IMR-90 (cell line): Measurements from ENCODE around the gene MAGI1. TPM values are rescaled to one million over a fixed set of nuclear protein-coding genes. Genes with fewer than 3 reads are reported as not detected.

ENCODE experiments used
- ATAC-seq: fragments of 200-7000 bp; cut with Tn5 transposase; 2 replicates; pipeline ENCODE4 v1.9.1; 2020; ENCODE audit warnings: low read depth, mild to moderate bottlenecking, moderate library complexity
- BruUV-seq: library from RNA; stranded (reverse); fragments of 400-500 nt; replicated peaks from 2 replicates; lab custom pipeline; 2021; lab: Mats Ljungman, UMichigan
- CTCF ChIA-PET: fragments of 300-600 bp; formaldehyde crosslinking; extraction: SDS; loops from one replicate; lab custom pipeline; 2021; ENCODE audit warnings: antibody characterized with exemption; lab: Yijun Ruan, JAX
- POLR2A ChIA-PET: fragments of 300-600 bp; sonication (Branson Sonifier 250); formaldehyde crosslinking; loops from one replicate; lab custom pipeline; 2022; ENCODE audit warnings: antibody characterized with exemption; ENCODE audit not compliant: unreplicated experiment; lab: Charles Lee
- DNase-seq: peaks from one replicate; pipeline ENCODE4 v3.0.0; 2013
- H2AFZ ChIP-seq: replicated peaks from 2 replicates; pipeline ENCODE3; 2013; ENCODE audit warnings: low read length, mild to moderate bottlenecking; ENCODE audit not compliant: poor library complexity
- H2AK5ac ChIP-seq: 2 replicates; pipeline ENCODE4 v1.6.1; 2013; ENCODE audit warnings: low read depth, low read length, inconsistent platforms
- H2AK9ac ChIP-seq: replicated peaks from 2 replicates; pipeline ENCODE3; 2013; ENCODE audit warnings: mild to moderate bottlenecking, low read depth, low read length, moderate library complexity; ENCODE audit not compliant: poor library complexity
- H2BK120ac ChIP-seq: 2 replicates; pipeline ENCODE4 v1.6.1; 2013; ENCODE audit warnings: low read depth, low read length, inconsistent platforms
- H2BK15ac ChIP-seq: 3 replicates; pipeline ENCODE4 v1.6.1; 2013; ENCODE audit warnings: low read depth, low read length, inconsistent platforms
- H2BK20ac ChIP-seq: 2 replicates; pipeline ENCODE4 v1.6.1; 2013; ENCODE audit warnings: low read depth, mild to moderate bottlenecking, inconsistent platforms, low read length, moderate library complexity
- H2BK5ac ChIP-seq: 2 replicates; pipeline ENCODE4 v1.6.1; 2013; ENCODE audit warnings: mild to moderate bottlenecking, low read depth, low read length, inconsistent platforms; ENCODE audit not compliant: poor library complexity, severe bottlenecking
- H3K14ac ChIP-seq: replicated peaks from 2 replicates; pipeline ENCODE4 v1.6.1; 2013; ENCODE audit warnings: low read depth, low read length, inconsistent platforms
- H3K18ac ChIP-seq: 2 replicates; pipeline ENCODE4 v1.6.1; 2013; ENCODE audit warnings: low read depth, low read length, control low read depth
- H3K23ac ChIP-seq: 2 replicates; pipeline ENCODE4 v1.6.1; 2013; ENCODE audit warnings: low read depth, low read length, inconsistent platforms
- H3K27ac ChIP-seq: 2 replicates; pipeline ENCODE4 v1.5.1; 2013; ENCODE audit warnings: mild to moderate bottlenecking, control low read depth, low read length; ENCODE audit not compliant: insufficient read depth
- H3K27me3 ChIP-seq: 2 replicates; pipeline ENCODE4 v1.6.1; 2013; ENCODE audit warnings: low read length; ENCODE audit not compliant: control insufficient read depth, insufficient read depth
- H3K36me3 ChIP-seq: 2 replicates; pipeline ENCODE4 v1.6.1; 2013; ENCODE audit warnings: low read length, mixed read lengths; ENCODE audit not compliant: control insufficient read depth, insufficient read depth
- H3K4ac ChIP-seq: 2 replicates; pipeline ENCODE4 v1.6.1; 2013; ENCODE audit warnings: low read depth, low read length, inconsistent platforms
- H3K4me1 ChIP-seq: 2 replicates; pipeline ENCODE4 v1.6.1; 2013; ENCODE audit warnings: low read length, mixed read lengths; ENCODE audit not compliant: control insufficient read depth, insufficient read depth
- H3K4me2 ChIP-seq: 2 replicates; pipeline ENCODE4 v1.6.1; 2013; ENCODE audit warnings: low read depth, mild to moderate bottlenecking, control low read depth, low read length, moderate library complexity
- H3K4me3 ChIP-seq: 2 replicates; pipeline ENCODE4 v1.5.1; 2013; ENCODE audit warnings: low read depth, mild to moderate bottlenecking, control low read depth, low read length, moderate library complexity; ENCODE audit not compliant: insufficient read depth
- H3K56ac ChIP-seq: 2 replicates; pipeline ENCODE4 v1.6.1; 2013; ENCODE audit warnings: low read length, inconsistent platforms; ENCODE audit not compliant: insufficient read depth; ENCODE audit errors: extremely low read depth
- H3K79me1 ChIP-seq, 2 experiments: 2 replicates each; pipeline ENCODE4 v1.6.1; 2013; ENCODE audit warnings: low read length in 2 of 2, inconsistent platforms in 1 of 2, low read depth in 1 of 2
- H3K9ac ChIP-seq: 2 replicates; pipeline ENCODE4 v1.6.1; 2013; ENCODE audit warnings: low read depth, low read length, control low read depth
- H3K9me1 ChIP-seq: 2 replicates; pipeline ENCODE4 v1.6.1; 2013; ENCODE audit warnings: low read length, inconsistent platforms; ENCODE audit not compliant: insufficient read depth
- H3K9me3 ChIP-seq: 2 replicates; pipeline ENCODE4 v1.6.1; 2013; ENCODE audit warnings: low read length; ENCODE audit not compliant: control insufficient read depth, insufficient read depth
- H4K20me1 ChIP-seq: 2 replicates; pipeline ENCODE4 v1.6.1; 2013; ENCODE audit warnings: low read length, inconsistent platforms; ENCODE audit not compliant: insufficient read depth
- H4K5ac ChIP-seq: 2 replicates; pipeline ENCODE4 v1.6.1; 2013; ENCODE audit warnings: mild to moderate bottlenecking, low read depth, low read length, control low read depth
- H4K8ac ChIP-seq, 2 experiments: 2 replicates each; pipeline ENCODE4 v1.6.1; 2013; ENCODE audit warnings: low read depth in 2 of 2, low read length in 2 of 2, control low read depth in 1 of 2, inconsistent platforms in 1 of 2
- H4K91ac ChIP-seq: 2 replicates; pipeline ENCODE4 v1.6.1; 2013; ENCODE audit warnings: low read depth, low read length, inconsistent platforms; ENCODE audit not compliant: insufficient read depth
- FOS ChIP-seq: fragments of 150-350 bp; IDR thresholded peaks from 2 replicates; pipeline ENCODE4 v1.6.1; 2016; ENCODE audit warnings: low read depth, low read length
- RAD21 ChIP-seq: IDR thresholded peaks from 2 replicates; pipeline ENCODE4 v1.6.1; 2012; ENCODE audit warnings: low read length, improper control_type of control experiment
- WGBS, 2 experiments: methylation state at CpG; one replicate each; pipeline versions ENCODE4 v1.1.5 to v1.1.7; 2013; ENCODE audit warnings: missing lambda C conversion rate in 2 of 2; ENCODE audit not compliant: insufficient read length in 1 of 2; ENCODE audit errors: extremely low coverage in 2 of 2; 5-methylcytosine and 5-hydroxymethylcytosine counted together
- dilution Hi-C: fragments of 300-500 bp; cut with HindIII; formaldehyde crosslinking; loops from one replicate; pipeline ENCODE4 v1.14.3; 2018; ENCODE audit warnings: low sequenced_read_pairs; ENCODE audit not compliant: unreplicated experiment
- in situ Hi-C: fragments of 300-500 bp; cut with MboI; formaldehyde crosslinking; loops from 3 replicates; pipeline ENCODE4 v1.14.3; 2019; ENCODE audit warnings: low sequenced_read_pairs, inconsistent platforms, mixed read lengths
- intact Hi-C: fragments of 100-400 bp; cut with micrococcal nuclease; formaldehyde crosslinking; loops from 2 replicates; pipeline ENCODE4 v1.10.0; 2022
- polyA plus RNA-seq, 3 experiments: library from polyadenylated mRNA; depleted of rRNA; stranded (reverse); fragments of >200 nt; gene quantifications; 2 replicates each; pipeline ENCODE4 v1.2.3, GENCODE V29; 2012; ENCODE audit warnings: low replicate concordance in 1 of 3
- total RNA-seq: library from RNA; depleted of rRNA; stranded (reverse); fragments of >200 nt; gene quantifications from 2 replicates; pipeline ENCODE4 v1.2.3, GENCODE V29; 2012

Gene MAGI1
- total and polyA plus RNA-seq, 2 of the 4 experiments (the other 2 are of a cell fraction) = 14.5 to 24.2 TPM

GRCh38 chr3:65313666-65314065 is 725.1 kb downstream of the MAGI1 start:
- no peak overlapping the region for H3K23ac ChIP-seq
- H3K9me3 ChIP-seq = 0 out of 2 replicates have a peak, but pooled peaks cover 2% of the 10 kb centered on the region
- ATAC-seq (no peak), DNase-seq (no peak)
- H3K79me1 ChIP-seq = no peaks in the 10 kb centered on the region
- no peak overlapping the region for H2BK15ac ChIP-seq
- H2AK5ac ChIP-seq = no peak overlapping the region
- WGBS, 2 experiments = no CpG with 5 or more reads among the region's 2 CpGs
- H2AFZ ChIP-seq = no peak overlapping the region
- BruUV-seq = no TSS peak
- H2BK120ac ChIP-seq = no peak overlapping the region
- peaks cover 11% of the 10 kb centered on the region for H3K27me3 ChIP-seq
- no peaks in the 10 kb centered on the region for H3K4me1 ChIP-seq
- dilution Hi-C loops (no loop called here), in situ Hi-C loops (no loop called here), intact Hi-C loops (no loop called here)
- no peaks in the 10 kb centered on the region for H4K20me1 ChIP-seq
- no peaks in the 10 kb centered on the region; the same call in 1 of the 2 replicates for H3K9me1 ChIP-seq
- no peaks in the 10 kb centered on the region for H3K36me3 ChIP-seq
- H4K91ac ChIP-seq = no peak overlapping the region
- H3K18ac ChIP-seq = no peak overlapping the region
- ChIA-PET CTCF (no interaction called here), POLR2A (no interaction called here)
- no peak overlapping the region for H3K56ac ChIP-seq
- no peak overlapping the region for H4K5ac ChIP-seq
- no peak overlapping the region for H2AK9ac ChIP-seq
- H4K8ac ChIP-seq = no peak overlapping the region
- H3K14ac ChIP-seq = no peak overlapping the region
- H3K27ac ChIP-seq = no peak overlapping the region
- H2BK20ac ChIP-seq = no peak overlapping the region
- TF ChIP-seq FOS (no peak), RAD21 (no peak)
- no peak overlapping the region for H2BK5ac ChIP-seq
- H3K4ac ChIP-seq = no peak overlapping the region
- H3K9ac ChIP-seq = no peak overlapping the region
- H3K4me2 ChIP-seq = no peak overlapping the region
- no peak overlapping the region for H3K4me3 ChIP-seq
